Lower leg skin (tissue), 4 donors: ENCODE data around the gene NLRP14. TPM values are rescaled to one million over a fixed set of nuclear protein-coding genes. Genes with fewer than 3 reads are reported as not detected.

Source experiments
- DNase-seq, 2 donors: peaks; one replicate each; pipeline ENCODE4 v3.0.0-alpha.2; 2019; ENCODE audit warnings: low spot score in 2 of 2
- H3K4me3 ChIP-seq: fragments of 200-600 bp; sonication (generic); 2 replicates; pipeline ENCODE4 v1.5.1; 2017; ENCODE audit warnings: mild to moderate bottlenecking, low read depth; ENCODE audit not compliant: poor library complexity, severe bottlenecking
- POLR2A ChIP-seq, 2 donors: fragments of 450-650 bp; IDR thresholded peaks; one replicate each; pipeline ENCODE4 v1.6.1; 2016 to 2017; ENCODE audit warnings: antibody characterized with exemption in 2 of 2, mild to moderate bottlenecking in 1 of 2, moderate library complexity in 1 of 2
- WGBS, 2 donors: methylation state at CpG; one replicate each; pipeline ENCODE4 v1.1.5; 2018; 5-methylcytosine and 5-hydroxymethylcytosine counted together
- intact Hi-C: fragments of 100-400 bp; cut with DNase I; formaldehyde crosslinking; loops from one replicate; pipeline ENCODE4 v1.15.0; 2023; ENCODE audit warnings: low total_unique reads
- total RNA-seq, 4 donors: library from RNA; depleted of rRNA; stranded (reverse); fragments of >200 nt; gene quantifications; one replicate each; pipeline ENCODE4 v1.1.0, GENCODE V29; 2016
- TF ChIP-seq, protein P1 (sequence below), 3 donors: fragments of 450-650 bp; IDR thresholded peaks; one replicate each; pipeline ENCODE4 v1.5.1; 2016; ENCODE audit warnings: antibody characterized with exemption in 3 of 3, mild to moderate bottlenecking in 3 of 3, moderate library complexity in 2 of 3

NLRP14 gene
- total RNA-seq, 4 donors from 2014 or later, result 0.19 TPM; not detected in 3

DNA sequence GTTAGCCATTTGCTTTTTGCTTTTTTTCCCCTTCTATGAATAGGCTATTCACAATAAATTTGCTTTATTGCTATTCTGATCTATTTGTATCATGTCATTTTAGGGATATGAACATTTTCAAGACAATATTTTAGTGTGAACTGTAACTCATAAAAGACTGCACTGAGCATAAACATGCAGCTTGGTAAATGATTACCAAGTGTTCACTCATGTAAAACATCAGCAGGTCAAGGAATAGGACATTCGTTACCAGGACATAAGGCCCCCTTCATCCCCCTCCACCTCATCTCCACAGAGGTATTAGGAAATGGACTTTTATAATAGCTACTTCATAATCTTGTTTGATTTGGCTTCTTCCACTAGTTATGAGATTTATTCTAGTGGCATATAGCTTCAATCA, 12.4 kb downstream of the NLRP14 start:
- 0% methylated on average over 1 of the region's 1 CpG for WGBS, 2 donors
- intact Hi-C loops, result no loop called here
- DNase-seq, result no peak
- TF ChIP-seq, protein P1, sequence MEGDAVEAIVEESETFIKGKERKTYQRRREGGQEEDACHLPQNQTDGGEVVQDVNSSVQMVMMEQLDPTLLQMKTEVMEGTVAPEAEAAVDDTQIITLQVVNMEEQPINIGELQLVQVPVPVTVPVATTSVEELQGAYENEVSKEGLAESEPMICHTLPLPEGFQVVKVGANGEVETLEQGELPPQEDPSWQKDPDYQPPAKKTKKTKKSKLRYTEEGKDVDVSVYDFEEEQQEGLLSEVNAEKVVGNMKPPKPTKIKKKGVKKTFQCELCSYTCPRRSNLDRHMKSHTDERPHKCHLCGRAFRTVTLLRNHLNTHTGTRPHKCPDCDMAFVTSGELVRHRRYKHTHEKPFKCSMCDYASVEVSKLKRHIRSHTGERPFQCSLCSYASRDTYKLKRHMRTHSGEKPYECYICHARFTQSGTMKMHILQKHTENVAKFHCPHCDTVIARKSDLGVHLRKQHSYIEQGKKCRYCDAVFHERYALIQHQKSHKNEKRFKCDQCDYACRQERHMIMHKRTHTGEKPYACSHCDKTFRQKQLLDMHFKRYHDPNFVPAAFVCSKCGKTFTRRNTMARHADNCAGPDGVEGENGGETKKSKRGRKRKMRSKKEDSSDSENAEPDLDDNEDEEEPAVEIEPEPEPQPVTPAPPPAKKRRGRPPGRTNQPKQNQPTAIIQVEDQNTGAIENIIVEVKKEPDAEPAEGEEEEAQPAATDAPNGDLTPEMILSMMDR (IDR thresholded peaks at IDR 0.05), result no peak
- TF ChIP-seq POLR2A (IDR thresholded peaks at IDR 0.05), result no peak
- H3K4me3 ChIP-seq, result no peak overlapping the region

DNA sequence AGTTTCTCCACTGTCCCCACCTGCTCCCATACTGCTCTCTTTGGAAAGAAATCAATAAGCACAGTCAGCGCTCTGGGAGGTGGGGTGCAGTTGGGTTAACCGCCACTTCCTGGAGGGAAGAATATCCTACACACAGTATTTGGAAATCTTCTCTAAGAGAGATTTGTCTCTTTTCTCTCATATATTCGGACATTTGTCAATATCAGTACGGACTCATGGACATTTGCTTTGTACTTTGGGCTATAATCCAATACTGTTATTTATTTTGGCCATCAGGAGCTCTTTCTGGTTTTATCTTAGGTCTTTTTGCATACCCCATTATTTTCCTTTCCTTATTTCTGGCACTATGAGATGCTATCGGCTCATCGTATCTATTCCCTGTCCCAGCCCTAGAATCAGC, 13.7 kb downstream of the NLRP14 start:
- 85 to 90% methylated on average over 6 of the region's 6 CpGs for WGBS, 2 donors
- intact Hi-C loops, result no loop called here
- no peak for TF ChIP-seq POLR2A (IDR thresholded peaks at IDR 0.05)
- TF ChIP-seq, protein P1 (IDR thresholded peaks at IDR 0.05), result no peak
- no peak for DNase-seq
- H3K4me3 ChIP-seq, result no peak overlapping the region

DNA sequence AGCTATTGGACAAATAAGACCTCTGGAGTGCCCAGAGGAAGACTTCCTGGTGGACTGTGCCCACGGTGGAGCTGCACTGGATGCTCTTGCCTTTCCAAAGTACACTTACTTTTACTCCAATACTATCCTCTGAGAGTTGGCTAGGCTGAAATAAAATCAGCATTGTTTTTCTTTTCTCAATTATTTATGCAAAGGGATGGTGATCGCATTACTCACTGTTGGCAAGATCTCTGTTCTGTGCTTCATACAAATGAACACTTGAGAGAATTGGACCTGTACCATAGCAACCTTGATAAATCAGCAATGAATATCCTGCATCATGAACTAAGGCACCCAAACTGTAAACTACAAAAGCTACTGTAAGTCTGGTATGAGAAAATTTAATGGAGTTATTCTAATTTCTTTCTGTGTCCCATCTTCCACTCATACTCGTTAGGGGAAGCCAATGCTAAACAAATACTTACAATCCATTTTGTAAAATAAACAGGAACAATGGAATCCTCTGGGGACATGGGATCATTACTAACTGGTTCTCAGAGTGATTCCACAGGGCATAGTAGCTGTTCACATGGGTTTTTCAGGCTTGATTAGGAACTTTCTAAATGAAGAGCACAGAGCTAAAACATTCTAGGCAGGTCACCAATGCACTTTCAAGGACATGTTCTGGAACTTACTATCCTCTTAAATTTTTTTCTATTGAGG, 26.3 kb downstream of the NLRP14 start:
- intact Hi-C loops, result no loop called here
- DNase-seq, result no peak
- WGBS, 2 donors, result 47 to 56% methylated on average over 3 of the region's 3 CpGs
- TF ChIP-seq POLR2A (IDR thresholded peaks at IDR 0.05), result no peak
- TF ChIP-seq, protein P1 (IDR thresholded peaks at IDR 0.05), result no peak
- H3K4me3 ChIP-seq, result no peak overlapping the region

DNA sequence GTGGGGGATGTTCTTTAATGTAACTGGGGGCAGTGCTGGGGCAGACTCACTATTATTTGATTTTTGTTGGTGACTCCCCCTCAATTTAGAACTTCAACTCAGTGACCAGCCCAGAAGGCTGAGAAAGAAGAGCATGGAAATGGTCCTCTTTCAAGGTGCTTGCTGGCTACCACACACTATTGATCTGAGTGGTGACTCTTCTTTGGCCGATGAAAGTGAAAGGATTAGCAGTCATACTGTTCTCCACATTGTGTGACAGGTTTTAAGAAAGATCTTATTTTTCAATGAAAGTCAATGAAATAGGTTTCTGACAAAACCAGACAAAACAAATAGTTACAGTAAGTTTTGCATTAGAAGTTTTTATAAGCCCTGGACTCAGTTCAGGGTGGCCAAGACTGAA, 29.9 kb downstream of the NLRP14 start:
- WGBS, 2 donors, result 96 to 97% methylated on average over 1 of the region's 1 CpG
- no peak overlapping the region for H3K4me3 ChIP-seq
- DNase-seq, result no peak
- no peak for TF ChIP-seq POLR2A (IDR thresholded peaks at IDR 0.05)
- TF ChIP-seq, protein P1 (IDR thresholded peaks at IDR 0.05), result no peak
- intact Hi-C loops, result no loop called here

DNA sequence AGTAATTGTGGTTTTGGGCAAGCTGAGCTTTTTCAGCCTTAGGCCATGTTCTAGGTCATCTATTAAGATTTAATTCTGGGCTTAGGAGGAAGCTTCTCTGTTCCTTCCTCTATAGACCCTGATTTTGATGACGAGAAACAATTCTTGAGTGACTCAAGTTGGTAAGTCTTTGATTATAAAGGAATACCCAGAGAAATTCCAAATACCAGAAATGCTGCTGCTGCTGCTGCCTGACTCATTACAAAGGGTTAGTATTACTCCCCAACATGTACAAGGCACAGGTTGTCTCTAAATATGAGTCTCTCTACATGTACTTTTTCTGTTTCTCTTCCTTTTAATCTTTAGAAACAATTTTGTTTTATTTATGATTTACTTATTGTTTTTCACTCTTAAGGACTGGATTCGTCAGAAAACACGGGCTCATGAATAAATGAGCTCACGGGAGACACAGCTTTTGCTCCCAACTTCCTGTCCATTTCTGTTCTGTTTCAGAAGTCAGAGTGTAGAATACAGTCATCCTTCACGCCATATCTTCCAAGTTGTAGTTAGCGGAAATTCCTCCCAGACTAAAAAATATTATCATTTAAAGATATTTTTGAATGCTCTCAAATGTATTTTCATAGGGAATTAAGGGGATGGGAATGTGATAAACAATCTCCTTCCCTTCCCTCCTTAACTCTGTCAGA, 36.7 kb downstream of the NLRP14 start:
- no peak for TF ChIP-seq POLR2A (IDR thresholded peaks at IDR 0.05)
- TF ChIP-seq, protein P1 (IDR thresholded peaks at IDR 0.05), result no peak
- no peak for DNase-seq
- no peak overlapping the region for H3K4me3 ChIP-seq
- 77 to 82% methylated on average over 6 of the region's 6 CpGs for WGBS, 2 donors
- intact Hi-C loops, result no loop called here
